ENCODE results near the gene CACNA1I.

DNA sequence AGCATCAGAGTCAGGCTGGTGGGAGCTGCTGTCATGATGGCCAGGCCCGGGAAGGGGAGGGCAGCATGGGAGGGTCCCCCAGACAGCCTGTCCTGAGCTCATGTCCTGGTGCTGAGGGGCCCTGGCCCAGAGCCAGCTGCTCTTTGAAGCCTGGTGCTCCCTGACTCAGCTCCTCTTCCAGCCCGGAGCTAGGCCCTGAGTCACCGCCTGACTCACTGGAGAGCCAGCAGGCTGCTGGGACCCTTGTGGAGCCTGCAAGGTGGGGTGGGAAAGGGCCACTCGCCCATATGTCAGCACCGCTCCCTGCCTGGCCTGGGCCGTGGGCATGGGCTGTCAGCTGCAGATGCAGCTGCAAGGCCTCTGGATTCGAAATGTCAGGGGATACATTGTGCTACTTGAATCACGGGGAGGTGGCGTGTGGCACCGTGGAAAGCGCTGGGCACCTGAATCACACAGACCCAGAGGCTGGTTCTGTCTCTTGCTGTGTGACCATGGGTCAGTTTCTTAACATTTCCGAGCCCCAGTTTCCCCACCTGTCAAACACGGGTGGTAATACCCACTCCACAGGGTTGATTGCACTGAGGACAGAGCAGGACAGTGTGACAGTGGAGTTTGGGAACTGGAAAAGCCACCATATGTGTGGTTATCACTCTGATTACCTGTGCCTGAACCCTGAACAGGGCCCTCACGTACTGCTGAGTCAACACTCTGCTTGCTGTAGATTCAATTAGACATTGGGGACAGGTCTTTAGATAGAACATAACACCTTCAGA lies 4.4 kb downstream of the CACNA1I start:
- TF ChIP-seq, protein P1, sequence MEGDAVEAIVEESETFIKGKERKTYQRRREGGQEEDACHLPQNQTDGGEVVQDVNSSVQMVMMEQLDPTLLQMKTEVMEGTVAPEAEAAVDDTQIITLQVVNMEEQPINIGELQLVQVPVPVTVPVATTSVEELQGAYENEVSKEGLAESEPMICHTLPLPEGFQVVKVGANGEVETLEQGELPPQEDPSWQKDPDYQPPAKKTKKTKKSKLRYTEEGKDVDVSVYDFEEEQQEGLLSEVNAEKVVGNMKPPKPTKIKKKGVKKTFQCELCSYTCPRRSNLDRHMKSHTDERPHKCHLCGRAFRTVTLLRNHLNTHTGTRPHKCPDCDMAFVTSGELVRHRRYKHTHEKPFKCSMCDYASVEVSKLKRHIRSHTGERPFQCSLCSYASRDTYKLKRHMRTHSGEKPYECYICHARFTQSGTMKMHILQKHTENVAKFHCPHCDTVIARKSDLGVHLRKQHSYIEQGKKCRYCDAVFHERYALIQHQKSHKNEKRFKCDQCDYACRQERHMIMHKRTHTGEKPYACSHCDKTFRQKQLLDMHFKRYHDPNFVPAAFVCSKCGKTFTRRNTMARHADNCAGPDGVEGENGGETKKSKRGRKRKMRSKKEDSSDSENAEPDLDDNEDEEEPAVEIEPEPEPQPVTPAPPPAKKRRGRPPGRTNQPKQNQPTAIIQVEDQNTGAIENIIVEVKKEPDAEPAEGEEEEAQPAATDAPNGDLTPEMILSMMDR (IDR thresholded peaks at IDR 0.05), result no peak
- TF ChIP-seq POLR2A (IDR thresholded peaks at IDR 0.05), result no peak
